B cell (primary cell): ENCODE measurements around the gene SLC19A1. TPM values are rescaled to one million over a fixed set of nuclear protein-coding genes. Genes with fewer than 3 reads are reported as not detected.

Experiments
- ATAC-seq: fragments of 200-7000 bp; cut with Tn5 transposase; one replicate; pipeline ENCODE4 v1.10.0; 2021; ENCODE audit warnings: low read depth, mild to moderate bottlenecking, moderate number of reproducible peaks, moderate library complexity
- CTCF ChIA-PET: fragments of 350-600 bp; sonication (Branson Sonifier 250); formaldehyde crosslinking; loops from one replicate; lab custom pipeline; 2021; ENCODE audit warnings: antibody characterized with exemption, inconsistent platforms; lab: Charles Lee
- POLR2A ChIA-PET: fragments of 350-600 bp; sonication (Branson Sonifier 250); formaldehyde crosslinking; loops from one replicate; lab custom pipeline; 2021; ENCODE audit warnings: antibody characterized with exemption; lab: Charles Lee
- DNase-seq: peaks from one replicate; pipeline ENCODE4 v3.0.0; 2013
- H2AFZ ChIP-seq: 2 replicates; pipeline ENCODE4 v1.6.1; 2012; ENCODE audit warnings: mild to moderate bottlenecking, low read depth, low read length; ENCODE audit not compliant: insufficient read depth, poor library complexity, severe bottlenecking
- H3K27ac ChIP-seq, 2 donors: 1 replicate in 1 of 2; 2 replicates in 1 of 2; pipeline ENCODE4 v1.5.1; 2012 to 2013; ENCODE audit warnings: low read length in 2 of 2, mild to moderate bottlenecking in 2 of 2, moderate library complexity in 1 of 2
- H3K27me3 ChIP-seq, 4 experiments: fragments of 200-600 bp in 1 of 4; sonication (generic) in 1 of 4; replicated peaks in 1 of 4; 1 replicate in 2 of 4; 2 replicates in 2 of 4; pipeline versions ENCODE4 v1.6.1 to v1.7.0; 2013 to 2016; ENCODE audit warnings: low read length in 3 of 4, mild to moderate bottlenecking in 2 of 4, mixed read lengths in 1 of 4, moderate library complexity in 1 of 4; ENCODE audit not compliant: insufficient read depth in 4 of 4, control insufficient read depth in 3 of 4; ENCODE audit errors: control extremely low read depth in 1 of 4
- H3K36me3 ChIP-seq, 2 experiments: replicated peaks in 1 of 2; 1 replicate in 1 of 2; 2 replicates in 1 of 2; pipeline versions ENCODE4 v1.6.1 to v1.7.1; 2013; ENCODE audit warnings: low read length in 1 of 2; ENCODE audit not compliant: insufficient read depth in 2 of 2, control insufficient read depth in 1 of 2; ENCODE audit errors: control extremely low read depth in 1 of 2, extremely low read depth in 1 of 2
- H3K4me1 ChIP-seq, 2 donors: fragments of 200-600 bp in 1 of 2; sonication (generic) in 1 of 2; 1 replicate in 1 of 2; 2 replicates in 1 of 2; pipeline versions ENCODE4 v1.5.1 to v1.6.1; 2013 to 2017; ENCODE audit warnings: low read length in 2 of 2; ENCODE audit not compliant: control insufficient read depth in 2 of 2, insufficient read depth in 2 of 2
- H3K4me2 ChIP-seq: replicated peaks from 2 replicates; pipeline ENCODE3; 2012; ENCODE audit warnings: mild to moderate bottlenecking, low read depth, low read length; ENCODE audit not compliant: poor library complexity, severe bottlenecking
- H3K4me3 ChIP-seq, 5 experiments: fragments of 200-600 bp in 1 of 5; sonication (generic) in 1 of 5; 1 replicate in 3 of 5; 2 replicates in 2 of 5; pipeline versions ENCODE4 v1.5.1 to v1.7.0; 2011 to 2016; ENCODE audit warnings: low read length in 4 of 5, mild to moderate bottlenecking in 4 of 5, low read depth in 2 of 5, control low read depth in 1 of 5, moderate library complexity in 1 of 5; ENCODE audit not compliant: insufficient read depth in 1 of 5; ENCODE audit errors: control extremely low read depth in 1 of 5, extremely low read depth in 1 of 5
- H3K79me2 ChIP-seq: fragments of 200-600 bp; sonication (generic); one replicate; pipeline ENCODE4 v1.6.0; 2016; ENCODE audit warnings: low read length; ENCODE audit not compliant: control insufficient read depth, insufficient read depth
- H3K9ac ChIP-seq: fragments of 200-600 bp; sonication (generic); 2 replicates; pipeline ENCODE4 v1.6.1; 2017; ENCODE audit warnings: mild to moderate bottlenecking, low read length, moderate library complexity
- H3K9me3 ChIP-seq, 3 donors: one replicate each; pipeline versions ENCODE4 v1.6.1 to v1.7.1; 2013; ENCODE audit warnings: low read length in 2 of 3; ENCODE audit not compliant: control insufficient read depth in 2 of 3, insufficient read depth in 1 of 3; ENCODE audit errors: control extremely low read depth in 1 of 3
- H4K20me1 ChIP-seq: 2 replicates; pipeline ENCODE4 v1.6.0; 2012; ENCODE audit warnings: mild to moderate bottlenecking, low read length; ENCODE audit not compliant: insufficient read depth, control insufficient read depth, poor library complexity, severe bottlenecking
- H3K27ac Mint-ChIP-seq: one replicate; pipeline ENCODE4 v1.8.0; 2021; ENCODE audit warnings: mixed read lengths
- H3K27me3 Mint-ChIP-seq: one replicate; pipeline ENCODE4 v1.8.0; 2021; ENCODE audit warnings: mixed read lengths
- H3K4me1 Mint-ChIP-seq: one replicate; pipeline ENCODE4 v1.8.0; 2021; ENCODE audit warnings: mixed read lengths
- H3K4me3 Mint-ChIP-seq: one replicate; pipeline ENCODE4 v1.8.0; 2021; ENCODE audit warnings: mixed read lengths
- H3K9me3 Mint-ChIP-seq: one replicate; pipeline ENCODE4 v1.8.0; 2022; ENCODE audit warnings: mixed read lengths; ENCODE audit not compliant: insufficient read depth
- CTCF ChIP-seq: fragments of 200-600 bp; IDR thresholded peaks from one replicate; pipeline ENCODE4 v1.8.0; 2022; ENCODE audit warnings: antibody characterized with exemption, mild to moderate bottlenecking
- EZH2 ChIP-seq: IDR thresholded peaks from 2 replicates; pipeline ENCODE4 v1.6.1; 2012; ENCODE audit warnings: borderline replicate concordance, low read depth, mild to moderate bottlenecking, moderate library complexity, low read length; ENCODE audit not compliant: insufficient read depth, poor library complexity, severe bottlenecking
- WGBS: methylation state at CpG from one replicate; pipeline ENCODE4 v1.1.5; 2013; ENCODE audit warnings: missing lambda C conversion rate; ENCODE audit not compliant: insufficient coverage; 5-methylcytosine and 5-hydroxymethylcytosine counted together
- intact Hi-C: fragments of 100-400 bp; cut with micrococcal nuclease; formaldehyde crosslinking; loops from one replicate; pipeline ENCODE4 v1.10.0; 2022
- polyA plus RNA-seq: library from polyadenylated mRNA; depleted of rRNA; stranded (reverse); fragments of >200 nt; gene quantifications from 2 replicates; pipeline ENCODE4 v1.2.3, GENCODE V29; 2012
- total RNA-seq, 2 donors: library from RNA; stranded (reverse); fragments of 120-200 nt in 1 of 2; gene quantifications; 1 replicate in 1 of 2; 2 replicates in 1 of 2; pipeline versions ENCODE4 v1.2.3 to v1.2.4, GENCODE V29; 2013 to 2022

Gene SLC19A1
- total and polyA plus RNA-seq, 2 donors (not counting 1 experiment from before 2014, with no cell fraction given): 8.7 to 10.1 TPM

DNA sequence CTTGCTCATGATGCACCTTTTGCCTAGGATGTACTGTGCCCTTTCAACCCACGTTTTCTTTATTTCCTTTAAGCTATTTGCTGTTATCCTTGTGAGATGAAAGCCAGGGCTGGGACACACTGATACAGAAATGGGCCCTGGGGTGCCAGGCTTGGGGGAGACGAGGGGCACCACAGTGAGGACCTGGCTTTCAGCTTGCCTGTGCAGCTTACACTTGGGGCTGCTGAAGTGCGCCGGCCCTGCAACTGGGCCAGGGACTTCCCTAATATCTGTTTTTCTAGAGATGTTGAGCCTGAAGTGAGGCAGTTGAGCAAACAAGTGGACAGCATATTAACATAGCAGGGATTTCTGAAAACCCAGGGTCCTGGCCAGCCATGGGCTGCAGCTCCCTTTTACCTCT lies 42.5 kb upstream of the SLC19A1 start:
- Histone ChIP-seq H3K4me3 (no peak overlapping the region), H3K27ac (no peak overlapping the region), H3K27me3 (peaks cover 0 to 30% (median 6%) of the 10 kb centered on the region in 4 experiments), H4K20me1 (no peaks in the 10 kb centered on the region), H3K9me3 (peaks cover 0 to 30% (median 17%) of the 10 kb centered on the region in 3 donors), H3K36me3 (no peaks in the 10 kb centered on the region), H3K79me2 (no peaks in the 10 kb centered on the region), H2AFZ (no peak overlapping the region), H3K9ac (no peak overlapping the region), H3K4me2 (no peak overlapping the region), H3K4me1 (peaks cover 2% of the 10 kb centered on the region in 2 donors)
- H3K27ac Mint-ChIP-seq: no peak overlapping the region
- no peak for TF ChIP-seq EZH2
- TF ChIP-seq CTCF: no peak
- ATAC-seq (no peak), DNase-seq (no peak)
- CTCF ChIA-PET: no interaction called here
- POLR2A ChIA-PET: no interaction called here
- no peaks in the 10 kb centered on the region for H3K4me1 Mint-ChIP-seq
- intact Hi-C loops: no loop called here
- peaks cover 35% of the 10 kb centered on the region for H3K27me3 Mint-ChIP-seq
- WGBS: 75% methylated on average over 3 of the region's 4 CpGs
- H3K9me3 Mint-ChIP-seq: peaks cover 21% of the 10 kb centered on the region
- no peak overlapping the region for H3K4me3 Mint-ChIP-seq

DNA sequence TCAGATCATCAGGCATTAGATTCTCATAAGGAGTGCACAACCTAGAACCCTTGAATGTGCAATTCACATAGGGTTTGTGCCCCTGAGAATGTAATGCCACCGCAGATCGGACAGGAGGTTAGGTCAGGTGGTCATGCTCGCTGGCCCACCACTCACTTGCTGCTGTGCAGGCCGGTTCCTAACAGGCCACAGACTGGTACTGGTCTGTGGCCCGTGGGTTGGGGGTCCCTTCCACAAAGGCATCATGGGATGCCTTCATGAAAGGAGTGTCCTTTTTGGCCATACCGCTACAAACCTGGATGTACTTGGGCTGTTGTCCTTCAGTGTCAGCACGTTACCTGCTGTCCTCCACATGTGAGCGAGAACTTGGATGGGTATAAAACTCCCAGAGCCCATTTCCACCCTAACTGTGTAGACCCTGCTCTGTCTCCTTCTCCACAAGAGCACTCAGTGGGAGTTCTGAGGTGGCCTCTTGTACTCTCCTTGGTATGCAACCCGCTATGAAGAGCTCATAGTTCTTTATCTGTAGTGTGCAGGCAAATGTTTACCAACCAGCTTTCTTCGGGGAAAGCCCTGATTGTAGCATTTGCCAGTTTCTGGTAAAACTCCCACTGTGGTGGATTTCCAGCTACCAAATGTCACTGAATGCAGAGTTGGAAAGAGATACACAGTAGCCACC lies 41.7 kb upstream of the SLC19A1 start:
- CTCF ChIA-PET: no interaction called here
- H2AFZ ChIP-seq: no peak overlapping the region
- ATAC-seq (no peak), DNase-seq (no peak)
- no peaks in the 10 kb centered on the region for H4K20me1 ChIP-seq
- TF ChIP-seq EZH2 (no peak), CTCF (no peak)
- H3K9ac ChIP-seq: no peak overlapping the region
- Mint-ChIP-seq H3K27ac (no peak overlapping the region), H3K4me1 (no peaks in the 10 kb centered on the region), H3K9me3 (peaks cover 21% of the 10 kb centered on the region), H3K27me3 (peaks cover 32% of the 10 kb centered on the region), H3K4me3 (no peak overlapping the region)
- peaks cover 0 to 21% (median 3%) of the 10 kb centered on the region in 4 experiments for H3K27me3 ChIP-seq
- no peaks in the 10 kb centered on the region for H3K79me2 ChIP-seq
- 86% methylated on average over 9 of the region's 10 CpGs for WGBS
- POLR2A ChIA-PET: no interaction called here
- H3K4me2 ChIP-seq: no peak overlapping the region
- no peaks in the 10 kb centered on the region for H3K36me3 ChIP-seq
- H3K9me3 ChIP-seq: peaks cover 0 to 27% (median 17%) of the 10 kb centered on the region in 3 donors
- intact Hi-C loops: no loop called here
- H3K27ac ChIP-seq: no peak overlapping the region
- H3K4me3 ChIP-seq: no peak overlapping the region
- no peaks in the 10 kb centered on the region for H3K4me1 ChIP-seq
